Esophagus squamous epithelium (tissue), 5 donors: ENCODE measurements around the gene PRR23C. TPM values are rescaled to one million over a fixed set of nuclear protein-coding genes. Genes with fewer than 3 reads are reported as not detected.

Source experiments
- DNase-seq: peaks from one replicate; lab custom pipeline; 2025; lab: John Stamatoyannopoulos, UW
- H3K27ac ChIP-seq, 4 donors: fragments of 200-600 bp; sonication (generic); one replicate each; pipeline ENCODE4 v1.5.1; 2016 to 2019; ENCODE audit warnings: mild to moderate bottlenecking in 1 of 4
- H3K27me3 ChIP-seq, 4 donors: fragments of 200-600 bp; sonication (generic); 1 replicate in 3 of 4; 2 replicates in 1 of 4; pipeline versions ENCODE4 v1.5.1 to v1.6.0; 2017 to 2021; ENCODE audit warnings: antibody characterized with exemption in 1 of 4
- H3K36me3 ChIP-seq, 3 donors: fragments of 200-600 bp; sonication (generic); one replicate each; pipeline ENCODE4 v1.5.1; 2016 to 2019
- H3K4me1 ChIP-seq, 3 donors: fragments of 200-600 bp; sonication (generic); one replicate each; pipeline ENCODE4 v1.5.1; 2017 to 2019
- H3K4me3 ChIP-seq, 4 donors: fragments of 200-600 bp; sonication (generic); 1 replicate in 3 of 4; 2 replicates in 1 of 4; pipeline ENCODE4 v1.5.1; 2016 to 2019; ENCODE audit warnings: mild to moderate bottlenecking in 2 of 4, moderate library complexity in 1 of 4
- H3K9me3 ChIP-seq, 3 donors: fragments of 200-600 bp; sonication (generic); one replicate each; pipeline ENCODE4 v1.5.1; 2016 to 2019
- CTCF ChIP-seq, 6 experiments: fragments of 450-650 bp in 4 of 6; fragments of 200-600 bp in 2 of 6; sonication (generic) in 2 of 6; IDR thresholded peaks; one replicate each; pipeline ENCODE4 v1.5.1; 2016 to 2019; ENCODE audit warnings: antibody characterized with exemption in 6 of 6, mild to moderate bottlenecking in 4 of 6, moderate library complexity in 4 of 6
- POLR2A ChIP-seq, 4 donors: fragments of 450-650 bp; IDR thresholded peaks; one replicate each; pipeline ENCODE4 v1.6.1; 2017; ENCODE audit warnings: antibody characterized with exemption in 4 of 4, mild to moderate bottlenecking in 4 of 4, moderate library complexity in 3 of 4
- WGBS, 2 donors: methylation state at CpG; one replicate each; pipeline ENCODE4 v1.1.5; 2018; 5-methylcytosine and 5-hydroxymethylcytosine counted together
- intact Hi-C: fragments of 100-400 bp; cut with DNase I; formaldehyde crosslinking; loops from one replicate; pipeline ENCODE4 v1.15.0; 2022
- total RNA-seq, 4 donors: library from RNA; depleted of rRNA; stranded (reverse); fragments of >200 nt; gene quantifications; one replicate each; pipeline ENCODE4 v1.1.0, GENCODE V29; 2016
- donor health status: DM: yes; HTN: yes; CAD: no.

Gene PRR23C
- total RNA-seq, 4 donors from 2014 or later: not detected

GRCh38 chr3:139074565-139075115 lies 29.9 kb upstream of the PRR23C start:
- TF ChIP-seq POLR2A (IDR thresholded peaks at IDR 0.05): no peak
- no peak for TF ChIP-seq CTCF (IDR thresholded peaks at IDR 0.05)
- no peaks in the 10 kb centered on the region for H3K4me1 ChIP-seq
- H3K27me3 ChIP-seq: no peaks in the 10 kb centered on the region
- no peaks in the 10 kb centered on the region for H3K36me3 ChIP-seq
- no peak overlapping the region for H3K27ac ChIP-seq
- intact Hi-C loops: no loop called here
- 69 to 80% methylated on average over 2 of the region's 2 CpGs for WGBS, 2 donors
- H3K4me3 ChIP-seq: no peak overlapping the region
- no peak for DNase-seq
- peaks cover 0 to 7% (median 0%) of the 10 kb centered on the region in 3 donors for H3K9me3 ChIP-seq

- TF ChIP-seq CTCF (IDR thresholded peaks at IDR 0.05): no peak
- TF ChIP-seq POLR2A (IDR thresholded peaks at IDR 0.05): no peak
- Histone ChIP-seq H3K27ac (no peak overlapping the region), H3K9me3 (no peaks in the 10 kb centered on the region), H3K27me3 (no peaks in the 10 kb centered on the region), H3K4me1 (no peaks in the 10 kb centered on the region), H3K36me3 (no peaks in the 10 kb centered on the region), H3K4me3 (no peak overlapping the region)
- DNase-seq: no peak
- 16 to 30% methylated on average over 1 of the region's 1 CpG for WGBS, 2 donors
- intact Hi-C loops: no loop called here
Measured at GRCh38 chr3:139062918-139063317, 18.2 kb upstream of the PRR23C start.

- intact Hi-C loops: no loop called here
- no peaks in the 10 kb centered on the region for H3K4me1 ChIP-seq
- no peak for TF ChIP-seq POLR2A (IDR thresholded peaks at IDR 0.05)
- TF ChIP-seq CTCF (IDR thresholded peaks at IDR 0.05): no peak
- no peaks in the 10 kb centered on the region for H3K27me3 ChIP-seq
- peaks cover 0 to 11% (median 0%) of the 10 kb centered on the region in 3 donors for H3K9me3 ChIP-seq
- 79 to 80% methylated on average over 2 of the region's 2 CpGs for WGBS, 2 donors
- H3K27ac ChIP-seq: no peak overlapping the region
- no peak overlapping the region for H3K4me3 ChIP-seq
- DNase-seq: no peak
- H3K36me3 ChIP-seq: no peaks in the 10 kb centered on the region
Measured at GRCh38 chr3:139052802-139053600, 8.3 kb upstream of the PRR23C start.

- H3K27me3 ChIP-seq: peaks cover 0 to 9% (median 0%) of the 10 kb centered on the region in 4 donors
- no peaks in the 10 kb centered on the region for H3K4me1 ChIP-seq
- WGBS, 2 donors: 79 to 87% methylated on average over 14 to 23 of the region's 50 CpGs
- TF ChIP-seq CTCF (IDR thresholded peaks at IDR 0.05) (no peak), POLR2A (IDR thresholded peaks at IDR 0.05) (no peak)
- H3K36me3 ChIP-seq: no peaks in the 10 kb centered on the region
- H3K4me3 ChIP-seq: no peak overlapping the region
- H3K9me3 ChIP-seq: peaks cover 0 to 17% (median 5%) of the 10 kb centered on the region in 3 donors
- no peak overlapping the region for H3K27ac ChIP-seq
- intact Hi-C loops: no loop called here
- DNase-seq: no peak
Measured at GRCh38 chr3:139043554-139044365, 932 bp downstream of the PRR23C start.
